C4-2B (cell line): ENCODE measurements around the gene WDR7.

Experiments used
- H3K27ac ChIP-seq: fragments of 450-650 bp; 2 replicates; pipeline ENCODE4 v1.5.1; 2017
- CTCF ChIP-seq: fragments of 450-650 bp; conservative IDR thresholded peaks from 2 replicates; pipeline ENCODE4 v1.5.1; 2017; ENCODE audit warnings: mild to moderate bottlenecking
- ZFX ChIP-seq: fragments of 450-650 bp; IDR thresholded peaks from 2 replicates; pipeline ENCODE4 v1.6.1; 2017

WDR7 gene

GRCh38 chr18:56992777-56993176 is 341.6 kb downstream of the WDR7 start:
- H3K27ac ChIP-seq, result no peak overlapping the region
- TF ChIP-seq ZFX (no peak), CTCF (no peak)

GRCh38 chr18:56995579-56996188 is 344.5 kb downstream of the WDR7 start:
- H3K27ac ChIP-seq, result no peak overlapping the region
- TF ChIP-seq CTCF (no peak), ZFX (no peak)

- no peak overlapping the region for H3K27ac ChIP-seq
- TF ChIP-seq CTCF, result no peak
- TF ChIP-seq ZFX, result no peak
These were observed 346.0 kb downstream of the WDR7 start for GRCh38 chr18:56997200-56997599.

- H3K27ac ChIP-seq, result no peak overlapping the region
- TF ChIP-seq CTCF, result no peak
These were observed 348.7 kb downstream of the WDR7 start for GRCh38 chr18:56999823-57000222.

- no peak for TF ChIP-seq ZFX
- TF ChIP-seq CTCF, result no peak
- no peak overlapping the region for H3K27ac ChIP-seq
These were observed 351.5 kb downstream of the WDR7 start for GRCh38 chr18:57002627-57003026.

- TF ChIP-seq ZFX, result no peak
- no peak overlapping the region for H3K27ac ChIP-seq
These were observed 352.2 kb downstream of the WDR7 start for GRCh38 chr18:57003342-57003741.

GRCh38 chr18:57004366-57005121 is 353.4 kb downstream of the WDR7 start:
- no peak overlapping the region for H3K27ac ChIP-seq
- TF ChIP-seq ZFX, result no peak
- no peak for TF ChIP-seq CTCF
